ENCODE measurements around the gene ANO3.
"Not testable (repeated sequence)": the region's sequence is repeated elsewhere in the genome, so short reads cannot be mapped to it uniquely, and the experiment has no call there.

ANO3 gene

GRCh38 chr11:26579683-26580082 lies 247.8 kb downstream of the ANO3 start:
- no peak for DNase-seq

DNA sequence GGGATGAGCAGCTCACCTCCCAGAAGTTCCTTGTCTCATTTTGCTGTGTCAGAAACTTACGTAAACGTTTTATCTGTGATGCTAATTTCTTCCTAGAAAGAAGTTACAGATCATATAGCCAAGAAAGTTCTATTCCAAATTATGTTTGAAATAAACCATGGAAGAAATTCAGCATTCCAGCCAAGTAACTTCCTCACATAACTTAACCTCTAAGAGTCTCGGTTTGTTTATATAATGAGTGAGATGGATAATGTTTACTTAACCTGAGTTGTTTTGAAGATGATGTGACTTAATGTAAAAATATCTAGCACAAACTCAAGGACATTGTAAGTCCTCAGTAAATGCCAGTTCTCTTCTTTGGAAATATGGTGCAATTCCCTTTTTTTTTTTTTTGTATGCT lies 249.0 kb downstream of the ANO3 start:
- no peak for DNase-seq

DNA sequence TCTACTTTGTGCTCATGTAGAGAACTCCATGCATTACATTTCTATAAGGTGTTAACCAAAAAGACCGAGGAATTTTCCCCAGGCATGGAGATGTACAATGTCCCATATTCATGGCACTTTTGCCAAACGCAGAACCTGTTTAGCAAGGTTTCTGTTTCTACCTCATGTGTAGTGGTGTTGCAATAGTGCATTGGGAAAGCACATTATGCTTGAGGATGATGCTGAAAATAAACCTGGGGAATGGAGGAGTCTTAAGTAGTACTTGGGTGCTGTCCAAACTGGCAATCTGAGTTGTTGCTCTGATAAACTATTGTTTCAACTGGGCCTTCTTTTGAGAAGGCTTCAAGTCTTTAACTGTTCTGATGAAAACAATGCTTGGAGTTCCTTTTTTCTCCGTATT lies 251.6 kb downstream of the ANO3 start:
- DNase-seq, result no peak

GRCh38 chr11:26584818-26585217 lies 252.9 kb downstream of the ANO3 start:
- DNase-seq, result no peak

DNA sequence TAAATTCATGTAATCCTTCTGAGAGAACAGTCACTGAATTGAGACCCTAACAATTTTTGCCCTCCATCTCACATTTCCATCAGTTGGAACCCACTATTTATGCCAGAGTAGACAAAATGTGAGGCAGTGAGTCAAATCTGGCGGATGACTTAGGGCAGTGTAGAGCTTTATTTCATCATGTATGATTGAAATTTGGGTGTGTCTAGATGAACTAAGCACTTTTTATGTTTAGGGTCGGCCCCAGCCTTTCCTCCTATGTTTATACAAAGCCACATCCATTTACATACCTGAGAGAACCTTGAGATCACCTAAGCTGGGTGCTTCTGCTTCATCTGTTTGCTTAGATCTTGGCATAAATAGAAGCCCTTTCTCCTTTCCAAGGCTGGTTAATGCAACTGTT lies 255.1 kb downstream of the ANO3 start:
- no peak for DNase-seq

- no peak for DNase-seq
Measured at GRCh38 chr11:26593691-26594090, 261.8 kb downstream of the ANO3 start.

- not testable (repeated sequence) for DNase-seq
Measured at GRCh38 chr11:26595207-26595865, 263.4 kb downstream of the ANO3 start.

- DNase-seq, result not testable (repeated sequence)
Measured at GRCh38 chr11:26597049-26597689, 265.2 kb downstream of the ANO3 start.

DNA sequence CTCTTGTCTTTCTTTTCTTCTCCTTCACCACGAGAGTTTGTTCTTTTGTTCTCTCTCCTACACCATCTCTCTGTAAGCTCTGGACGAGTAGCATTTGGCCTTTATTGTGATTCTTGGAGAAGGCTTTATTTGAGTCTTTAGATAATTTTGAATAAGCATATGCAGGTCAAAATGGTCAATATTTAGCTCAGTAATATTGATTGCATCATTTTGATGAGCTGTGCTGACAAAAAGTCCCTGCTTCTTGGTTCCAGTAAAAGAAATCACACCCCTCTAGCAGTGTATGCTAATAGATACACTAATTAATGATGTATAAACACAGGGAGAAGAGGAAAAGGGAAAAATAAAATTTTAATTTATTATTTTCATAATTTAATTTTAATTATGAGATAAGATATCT lies 266.0 kb downstream of the ANO3 start:
- DNase-seq, result no peak

- DNase-seq, result no peak
Measured at GRCh38 chr11:26599425-26599824, 267.5 kb downstream of the ANO3 start.

DNA sequence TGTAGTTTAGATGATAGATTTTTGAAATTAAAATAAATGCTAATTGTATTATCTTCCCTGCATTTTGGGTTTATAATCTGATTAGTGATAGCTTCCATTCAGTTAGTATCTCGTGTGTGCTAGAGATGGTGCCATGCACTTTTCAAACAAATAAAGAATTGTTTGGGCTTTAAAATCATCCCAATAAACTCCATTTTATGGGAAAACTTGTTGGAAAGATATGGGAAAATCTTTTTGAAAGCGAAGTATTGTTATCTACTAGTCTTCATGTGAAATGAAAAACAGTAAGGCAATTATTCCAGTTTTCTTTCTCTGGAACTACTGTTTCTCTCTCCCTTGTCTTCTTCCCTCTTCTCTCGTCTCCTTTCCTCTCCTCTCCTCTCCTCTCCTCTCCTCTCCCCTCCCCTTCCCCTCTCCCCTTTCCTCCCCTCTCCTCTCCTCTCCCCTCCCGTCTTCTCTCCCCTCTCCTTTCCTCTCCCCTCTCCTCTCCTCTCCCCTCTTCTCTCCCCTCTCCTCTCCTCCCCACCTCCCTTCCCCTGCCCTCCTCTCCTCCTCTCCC lies 268.0 kb downstream of the ANO3 start:
- DNase-seq, result no peak

DNA sequence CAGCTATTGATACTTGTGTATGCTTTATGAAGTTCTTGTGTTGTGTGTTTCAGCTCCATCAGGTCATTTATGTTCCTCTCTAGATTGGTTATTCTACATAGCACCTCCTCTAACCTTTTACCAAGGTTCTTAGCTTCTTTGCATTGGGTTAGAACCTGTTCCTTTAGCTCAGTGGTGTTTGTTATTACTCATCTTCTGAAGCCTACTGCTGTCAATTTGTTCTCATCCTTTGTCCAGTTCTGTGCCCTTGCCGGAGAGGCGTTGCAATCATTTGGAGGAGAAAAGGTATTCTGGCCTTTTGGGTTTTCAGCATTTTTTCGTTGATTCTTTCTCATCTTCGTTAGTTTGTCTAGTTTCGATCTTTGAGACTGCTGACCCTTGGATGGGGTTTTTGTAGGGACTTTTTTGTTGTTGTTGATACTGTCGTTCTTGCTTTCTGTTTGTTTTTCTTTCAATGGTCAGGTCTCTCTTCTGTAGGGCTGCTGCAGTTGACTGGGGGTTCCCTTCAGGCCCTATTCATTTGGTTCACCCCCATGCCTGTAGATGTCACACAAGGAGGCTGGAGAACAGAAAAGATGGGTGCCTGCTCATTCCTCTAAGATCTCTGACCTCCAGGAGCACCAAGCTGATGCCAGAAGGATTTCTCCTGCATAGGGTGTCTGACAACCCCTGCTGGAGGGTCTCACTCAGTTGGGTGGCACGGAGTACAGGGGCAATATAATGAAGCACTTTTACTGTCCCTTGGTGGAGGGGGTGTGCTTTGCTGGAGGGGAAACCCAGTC lies 276.0 kb downstream of the ANO3 start:
- no peak for DNase-seq

- DNase-seq, result no peak
Measured at GRCh38 chr11:26608507-26609146, 276.7 kb downstream of the ANO3 start.

DNA sequence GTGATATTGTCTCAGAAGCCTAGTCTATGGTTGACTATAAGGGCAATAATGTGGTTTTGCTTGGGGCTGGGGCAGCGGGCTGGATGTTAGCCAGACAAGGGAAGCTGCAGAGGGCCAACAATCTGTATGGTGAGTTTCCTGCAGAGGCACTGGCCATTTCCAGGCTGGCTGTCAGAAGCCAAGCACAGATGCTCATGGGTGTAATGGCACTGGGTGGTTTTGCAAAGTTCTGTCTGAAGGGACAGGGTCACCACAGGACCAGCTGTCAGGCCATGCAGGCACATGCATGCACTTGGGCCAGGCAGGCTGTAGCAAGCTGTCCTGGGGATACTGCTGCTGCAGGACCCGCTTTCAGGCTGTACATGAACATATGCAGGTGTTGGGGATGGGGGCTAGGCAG lies 281.8 kb downstream of the ANO3 start:
- no peak for DNase-seq

DNA sequence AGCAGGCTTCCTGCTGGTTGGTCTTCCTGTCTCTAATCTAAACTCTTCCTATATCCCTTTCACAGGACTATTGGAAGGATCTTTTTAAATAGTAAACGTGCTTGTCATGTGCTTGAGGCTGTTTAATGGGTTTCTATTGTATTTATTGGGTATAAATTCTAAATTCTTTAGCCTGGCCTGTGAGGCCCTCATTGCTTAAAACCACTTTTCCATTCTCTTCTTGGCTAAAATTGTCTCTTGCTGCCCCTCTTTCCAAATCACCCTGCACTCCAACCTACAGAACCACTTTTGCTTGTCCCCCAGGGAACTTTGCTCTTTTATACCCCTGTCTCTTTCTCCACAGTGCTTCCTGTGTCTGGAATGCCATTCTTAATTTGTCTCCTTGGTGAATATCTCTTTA lies 286.5 kb downstream of the ANO3 start:
- no peak for DNase-seq

DNA sequence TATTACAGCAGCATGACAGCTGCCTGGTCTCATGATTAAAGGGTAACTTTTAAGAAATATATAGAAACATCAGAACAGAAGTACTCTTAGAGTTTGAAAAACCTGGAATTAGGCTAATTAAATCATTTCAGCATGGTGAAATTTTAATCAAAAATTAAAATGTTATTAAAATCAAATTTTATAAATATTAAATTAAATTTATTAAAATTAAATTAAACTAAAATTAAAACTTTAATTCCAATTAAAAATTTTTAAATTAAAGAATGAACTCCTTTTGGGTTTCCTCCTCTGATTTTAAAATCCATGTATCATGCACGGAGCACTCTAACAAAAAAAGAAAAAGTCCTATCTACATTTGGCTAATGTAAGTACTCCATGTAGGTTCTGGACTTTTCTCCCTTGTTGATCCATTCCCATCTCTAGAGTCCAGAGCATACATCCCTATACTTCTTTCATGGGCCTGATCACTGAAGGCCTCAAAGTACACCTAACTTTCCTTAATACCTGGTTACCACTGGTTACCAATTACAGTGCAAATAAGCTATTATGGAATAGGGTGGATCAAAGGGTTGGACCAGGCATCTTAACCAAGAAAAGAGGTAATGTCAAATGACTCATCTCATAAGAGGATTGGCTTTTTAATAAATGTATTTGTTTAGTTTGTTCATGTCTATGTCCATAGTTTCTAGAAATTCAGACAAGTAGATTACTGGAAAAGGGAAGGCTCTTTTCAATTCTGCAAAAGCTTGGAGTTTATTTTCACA lies 288.5 kb downstream of the ANO3 start:
- no peak for DNase-seq

- DNase-seq, result no peak
Measured at GRCh38 chr11:26621132-26621531, 289.2 kb downstream of the ANO3 start.

DNA sequence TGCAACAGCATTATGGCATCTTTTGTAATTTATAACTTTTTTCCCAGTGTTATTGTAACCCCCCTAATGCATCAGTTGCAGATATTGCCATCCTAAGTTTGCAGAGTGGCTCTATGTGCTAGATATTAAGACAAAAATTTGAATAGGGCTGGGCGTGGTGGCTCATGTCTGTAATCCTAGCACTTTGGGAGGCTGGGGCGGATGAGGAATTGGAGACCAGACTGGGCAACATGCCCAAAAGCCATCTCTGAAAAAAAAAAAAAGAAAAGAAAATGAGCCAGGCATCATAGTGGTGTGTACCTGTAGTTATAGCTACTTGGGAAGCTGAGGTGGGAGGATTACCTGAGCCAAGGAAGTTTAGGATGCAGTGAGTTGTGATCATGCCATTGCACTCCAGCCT lies 290.3 kb downstream of the ANO3 start:
- no peak for DNase-seq

DNA sequence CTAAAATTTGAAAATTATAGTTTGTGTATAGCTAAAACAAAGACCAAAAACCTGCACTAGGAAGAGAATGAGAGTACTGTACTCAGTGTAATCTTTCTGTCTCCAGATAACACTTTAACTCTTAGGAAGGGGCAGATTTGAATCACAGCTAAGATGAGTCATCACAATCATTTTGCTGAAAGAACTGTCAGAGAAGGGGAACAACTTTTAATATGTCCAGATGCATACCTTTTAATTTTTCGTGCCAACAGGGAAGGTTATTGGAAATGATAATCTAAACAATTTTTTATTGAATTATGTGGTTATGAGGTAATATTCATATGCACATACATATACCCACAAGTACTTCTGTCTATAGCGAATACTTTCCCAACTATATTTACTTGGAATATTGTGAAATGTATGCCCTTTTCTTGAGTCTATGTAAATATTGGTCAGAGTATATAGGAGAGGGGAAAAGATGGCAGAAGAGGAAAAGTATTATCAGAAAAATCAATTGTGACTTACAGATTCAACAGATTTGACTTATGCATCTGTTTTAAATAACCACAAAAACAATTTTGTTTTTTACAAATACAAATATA lies 291.2 kb downstream of the ANO3 start:
- no peak for DNase-seq

DNA sequence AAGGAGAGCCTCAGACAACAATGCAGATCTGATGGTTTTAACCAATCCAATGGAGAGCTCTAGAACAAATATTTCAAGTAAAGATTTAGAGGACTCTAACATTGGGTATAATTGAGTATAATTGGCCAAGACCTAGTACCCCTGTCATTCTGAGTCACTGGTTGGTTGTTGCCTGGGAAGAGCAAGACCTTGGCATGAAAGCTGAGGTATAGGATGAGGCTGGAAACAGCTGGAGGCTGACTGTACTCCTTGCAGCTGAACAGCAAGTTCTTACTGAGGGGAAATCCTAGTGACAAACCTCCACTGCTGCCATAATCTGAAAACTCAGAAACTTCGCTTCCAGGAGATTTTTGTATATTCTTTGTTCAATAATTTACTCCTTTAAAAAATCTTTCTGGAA lies 294.4 kb downstream of the ANO3 start:
- no peak for DNase-seq

- no peak for DNase-seq
Measured at GRCh38 chr11:26632691-26633159, 300.8 kb downstream of the ANO3 start.

- DNase-seq, result not testable (repeated sequence)
Measured at GRCh38 chr11:26643314-26643713, 311.4 kb downstream of the ANO3 start.

Data from activated gamma-delta T cell treated with Interleukin-2 at 50 U/mL for 16 hours (primary cell).